NOMO-1 treated with dmso at 0.1 percent for 144 hours (cell line): Measurements from ENCODE around the gene SPG11.
"Not testable (repeated sequence)": the region's sequence is repeated elsewhere in the genome, so short reads cannot be mapped to it uniquely, and the experiment has no call there.

Experiments
- DNase-seq: peaks from one replicate; lab custom pipeline; 2025; ENCODE audit not compliant: unreplicated experiment; lab: John Stamatoyannopoulos, UW

The SPG11 gene

GRCh38 chr15:44532275-44532674 lies 131.2 kb downstream of the SPG11 start:
- DNase-seq = not testable (repeated sequence)

DNA sequence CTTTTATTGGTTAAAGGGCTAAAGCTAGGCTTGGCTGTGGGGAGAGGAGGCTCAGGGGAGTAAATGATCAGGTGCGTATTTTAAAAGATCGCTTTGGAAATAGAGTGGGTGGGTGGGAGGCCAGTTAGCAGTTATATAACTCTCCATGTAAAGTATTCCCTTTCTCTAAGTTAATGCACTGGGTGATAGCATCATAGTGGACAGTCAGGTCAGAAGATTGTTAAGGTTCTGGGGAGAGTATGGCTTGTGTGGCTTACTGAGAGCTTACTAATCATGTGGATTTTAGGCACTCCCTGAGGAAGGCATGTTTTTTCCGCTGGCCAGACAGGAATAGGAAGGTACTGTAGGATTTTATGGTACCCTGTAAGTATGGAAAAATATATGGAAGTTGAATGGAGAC lies 132.8 kb downstream of the SPG11 start:
- DNase-seq = no peak

DNA sequence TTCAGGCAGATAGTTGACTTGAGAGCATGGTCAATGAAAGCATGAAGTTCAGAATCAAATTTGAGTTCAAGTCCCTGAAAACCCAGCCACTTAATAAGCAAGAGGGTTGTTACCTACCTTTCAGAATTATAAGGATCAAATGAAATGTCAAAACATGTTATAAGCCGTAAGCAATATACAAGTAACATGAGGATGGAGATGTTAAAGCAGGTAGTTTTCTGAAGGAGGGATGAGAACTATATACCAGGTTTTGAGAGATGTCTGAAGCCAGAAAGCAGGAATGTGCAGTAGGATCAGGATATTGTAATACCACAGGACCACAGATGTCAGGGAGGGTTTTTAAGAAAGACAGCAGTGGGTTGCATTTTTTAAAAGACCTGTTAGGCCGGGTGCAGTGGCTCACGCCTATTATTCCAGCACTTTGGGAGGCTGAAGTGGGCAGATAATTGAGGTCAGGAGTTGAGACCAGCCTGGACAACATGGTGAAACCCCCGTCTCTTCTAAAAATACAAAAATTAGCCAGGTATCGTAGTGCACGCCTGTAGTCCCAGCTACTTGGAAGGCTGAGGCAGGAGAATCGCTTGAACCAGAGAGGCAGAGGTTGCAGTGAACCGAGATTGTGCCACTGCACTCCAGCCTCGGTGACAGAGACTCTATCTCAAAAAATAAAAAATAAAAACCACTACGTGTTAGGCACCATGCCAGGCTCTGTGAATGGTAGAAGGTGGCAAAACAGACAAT lies 133.4 kb downstream of the SPG11 start:
- no peak for DNase-seq

DNA sequence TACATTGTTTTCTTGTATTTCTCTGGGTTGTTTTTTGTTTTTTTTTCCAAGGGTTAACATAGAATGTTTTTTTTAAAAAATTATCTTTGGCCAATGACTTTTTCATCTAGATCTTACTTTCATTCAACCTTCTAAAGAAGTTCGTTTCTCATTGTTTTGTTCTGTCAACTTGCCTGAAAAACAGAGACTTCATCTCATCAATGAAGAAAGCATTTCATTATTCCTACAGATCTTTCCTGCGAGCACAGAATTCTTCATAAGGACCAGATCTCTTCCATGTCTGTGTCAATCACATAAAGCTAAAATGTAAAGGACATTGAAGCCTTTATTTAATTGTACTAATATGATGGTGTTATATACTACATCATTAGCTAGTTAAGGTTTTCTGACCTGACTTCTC lies 136.2 kb downstream of the SPG11 start:
- no peak for DNase-seq

- DNase-seq = no peak
These were observed 138.4 kb downstream of the SPG11 start for GRCh38 chr15:44525018-44525417.

DNA sequence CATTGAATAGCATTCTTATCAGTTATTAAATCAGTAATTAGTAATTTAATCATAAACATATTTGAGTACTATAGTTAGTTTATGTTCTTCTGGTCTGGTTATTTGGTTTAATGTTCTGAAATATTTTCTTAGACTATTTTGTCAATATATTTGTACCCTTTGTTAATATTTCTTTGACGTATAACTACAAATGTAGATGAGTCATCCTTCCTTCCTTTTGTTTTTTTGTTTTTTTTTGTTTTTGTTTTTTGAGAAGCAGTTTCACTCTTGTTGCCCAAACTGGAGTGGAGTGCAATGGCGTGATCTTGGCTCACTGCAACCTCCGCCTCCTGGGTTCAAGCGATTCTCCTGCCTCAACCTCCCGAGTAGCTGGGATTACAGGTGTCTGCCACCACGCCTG lies 143.9 kb downstream of the SPG11 start:
- DNase-seq = no peak

- no peak for DNase-seq
These were observed 147.0 kb downstream of the SPG11 start for GRCh38 chr15:44516436-44516835.
